ENCODE measurements around the gene PTOV1. TPM values are rescaled to one million over a fixed set of nuclear protein-coding genes. Genes with fewer than 3 reads are reported as not detected.

PTOV1 gene
- total and polyA plus RNA-seq, 2 of the 13 experiments (the other 11 are each of a cell fraction or from before 2014, with no cell fraction given), result 63.5 to 68.5 TPM

GRCh38 chr19:49866933-49867782 lies 16.2 kb downstream of the PTOV1 start, which contains the start of gene PNKP (continued):
- TF ChIP-seq, protein P1, sequence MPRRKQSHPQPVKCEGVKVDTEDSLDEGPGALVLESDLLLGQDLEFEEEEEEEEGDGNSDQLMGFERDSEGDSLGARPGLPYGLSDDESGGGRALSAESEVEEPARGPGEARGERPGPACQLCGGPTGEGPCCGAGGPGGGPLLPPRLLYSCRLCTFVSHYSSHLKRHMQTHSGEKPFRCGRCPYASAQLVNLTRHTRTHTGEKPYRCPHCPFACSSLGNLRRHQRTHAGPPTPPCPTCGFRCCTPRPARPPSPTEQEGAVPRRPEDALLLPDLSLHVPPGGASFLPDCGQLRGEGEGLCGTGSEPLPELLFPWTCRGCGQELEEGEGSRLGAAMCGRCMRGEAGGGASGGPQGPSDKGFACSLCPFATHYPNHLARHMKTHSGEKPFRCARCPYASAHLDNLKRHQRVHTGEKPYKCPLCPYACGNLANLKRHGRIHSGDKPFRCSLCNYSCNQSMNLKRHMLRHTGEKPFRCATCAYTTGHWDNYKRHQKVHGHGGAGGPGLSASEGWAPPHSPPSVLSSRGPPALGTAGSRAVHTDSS (CRISPR knock-in tag; conservative IDR thresholded peaks at IDR 0.05), result no peak
- TF ChIP-seq PHF20 (CRISPR knock-in tag; IDR thresholded peaks at IDR 0.05), result peak; percentile 80
- TF ChIP-seq ZNF737 (CRISPR knock-in tag; IDR thresholded peaks at IDR 0.05; ENCODE audit: borderline replicate concordance), result no peak
- peak; percentile 58; the same call in 1 of the 2 replicates for TF ChIP-seq ZNF350 (CRISPR knock-in tag; IDR thresholded peaks at IDR 0.05; ENCODE audit: borderline replicate concordance, low read depth)
- no peak for TF ChIP-seq TFAP4 (IDR thresholded peaks at IDR 0.05; ENCODE audit: borderline replicate concordance, low read depth)
- TF ChIP-seq HMGA1 (CRISPR knock-in tag; conservative IDR thresholded peaks at IDR 0.05), result no peak
- TF ChIP-seq ZNF441 (CRISPR knock-in tag; IDR thresholded peaks at IDR 0.05; ENCODE audit: borderline replicate concordance), result no peak
- TF ChIP-seq ZNF704 (CRISPR knock-in tag; IDR thresholded peaks at IDR 0.05; ENCODE audit: borderline replicate concordance), result 0 out of 2 replicates have a peak, but pooled peaks have one; percentile 66
- TF ChIP-seq, protein P2, sequence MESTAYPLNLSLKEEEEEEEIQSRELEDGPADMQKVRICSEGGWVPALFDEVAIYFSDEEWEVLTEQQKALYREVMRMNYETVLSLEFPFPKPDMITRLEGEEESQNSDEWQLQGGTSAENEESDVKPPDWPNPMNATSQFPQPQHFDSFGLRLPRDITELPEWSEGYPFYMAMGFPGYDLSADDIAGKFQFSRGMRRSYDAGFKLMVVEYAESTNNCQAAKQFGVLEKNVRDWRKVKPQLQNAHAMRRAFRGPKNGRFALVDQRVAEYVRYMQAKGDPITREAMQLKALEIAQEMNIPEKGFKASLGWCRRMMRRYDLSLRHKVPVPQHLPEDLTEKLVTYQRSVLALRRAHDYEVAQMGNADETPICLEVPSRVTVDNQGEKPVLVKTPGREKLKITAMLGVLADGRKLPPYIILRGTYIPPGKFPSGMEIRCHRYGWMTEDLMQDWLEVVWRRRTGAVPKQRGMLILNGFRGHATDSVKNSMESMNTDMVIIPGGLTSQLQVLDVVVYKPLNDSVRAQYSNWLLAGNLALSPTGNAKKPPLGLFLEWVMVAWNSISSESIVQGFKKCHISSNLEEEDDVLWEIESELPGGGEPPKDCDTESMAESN (CRISPR knock-in tag; conservative IDR thresholded peaks at IDR 0.05), result no peak; the same call in 1 of the 2 replicates
- peak; percentile 34; the same call in 1 of the 2 replicates for TF ChIP-seq NFKB2 (CRISPR knock-in tag; IDR thresholded peaks at IDR 0.05; ENCODE audit: borderline replicate concordance)
- TF ChIP-seq EZH2 (conservative IDR thresholded peaks at IDR 0.05; ENCODE audit: low read depth, low read length), result no peak
- TF ChIP-seq ZNF510 (CRISPR knock-in tag; IDR thresholded peaks at IDR 0.05; ENCODE audit: low read depth), result 0 out of 2 replicates have a peak, but pooled peaks have one; percentile 37
- TF ChIP-seq SMARCE1 (IDR thresholded peaks at IDR 0.05; ENCODE audit: borderline replicate concordance), result no peak
- TF ChIP-seq CREB1 (IDR thresholded peaks at IDR 0.05), result peak; percentile 80
- peak; percentile 91 for TF ChIP-seq CREB1 (CRISPR knock-in tag; IDR thresholded peaks at IDR 0.05)
- TF ChIP-seq, protein P3, sequence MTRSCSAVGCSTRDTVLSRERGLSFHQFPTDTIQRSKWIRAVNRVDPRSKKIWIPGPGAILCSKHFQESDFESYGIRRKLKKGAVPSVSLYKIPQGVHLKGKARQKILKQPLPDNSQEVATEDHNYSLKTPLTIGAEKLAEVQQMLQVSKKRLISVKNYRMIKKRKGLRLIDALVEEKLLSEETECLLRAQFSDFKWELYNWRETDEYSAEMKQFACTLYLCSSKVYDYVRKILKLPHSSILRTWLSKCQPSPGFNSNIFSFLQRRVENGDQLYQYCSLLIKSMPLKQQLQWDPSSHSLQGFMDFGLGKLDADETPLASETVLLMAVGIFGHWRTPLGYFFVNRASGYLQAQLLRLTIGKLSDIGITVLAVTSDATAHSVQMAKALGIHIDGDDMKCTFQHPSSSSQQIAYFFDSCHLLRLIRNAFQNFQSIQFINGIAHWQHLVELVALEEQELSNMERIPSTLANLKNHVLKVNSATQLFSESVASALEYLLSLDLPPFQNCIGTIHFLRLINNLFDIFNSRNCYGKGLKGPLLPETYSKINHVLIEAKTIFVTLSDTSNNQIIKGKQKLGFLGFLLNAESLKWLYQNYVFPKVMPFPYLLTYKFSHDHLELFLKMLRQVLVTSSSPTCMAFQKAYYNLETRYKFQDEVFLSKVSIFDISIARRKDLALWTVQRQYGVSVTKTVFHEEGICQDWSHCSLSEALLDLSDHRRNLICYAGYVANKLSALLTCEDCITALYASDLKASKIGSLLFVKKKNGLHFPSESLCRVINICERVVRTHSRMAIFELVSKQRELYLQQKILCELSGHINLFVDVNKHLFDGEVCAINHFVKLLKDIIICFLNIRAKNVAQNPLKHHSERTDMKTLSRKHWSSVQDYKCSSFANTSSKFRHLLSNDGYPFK (CRISPR knock-in tag; IDR thresholded peaks at IDR 0.05; ENCODE audit: borderline replicate concordance), result peak; percentile 92; the same call in 1 of the 2 replicates
- TF ChIP-seq RXRA (CRISPR knock-in tag; IDR thresholded peaks at IDR 0.05), result no peak; the same call in none of the 2 replicates
- peak; percentile 62; the same call in 1 of the 2 replicates for TF ChIP-seq ZNF232 (CRISPR knock-in tag; IDR thresholded peaks at IDR 0.05; ENCODE audit: borderline replicate concordance)

Measured in HepG2 (cell line).